Glutamatergic neuron (in vitro differentiated cells): ENCODE results near the gene ANK3. TPM values are rescaled to one million over a fixed set of nuclear protein-coding genes. Genes with fewer than 3 reads are reported as not detected.

Experiments
- DNase-seq: peaks from one replicate; pipeline ENCODE4 v3.0.0; 2022
- H3K27ac Mint-ChIP-seq: one replicate; pipeline ENCODE4 v1.8.0; 2020; ENCODE audit warnings: mild to moderate bottlenecking, mixed read lengths, inconsistent platforms; ENCODE audit not compliant: unreplicated experiment
- H3K27me3 Mint-ChIP-seq: one replicate; pipeline ENCODE4 v1.8.0; 2020; ENCODE audit warnings: mild to moderate bottlenecking, moderate library complexity, mixed read lengths, inconsistent platforms; ENCODE audit not compliant: unreplicated experiment
- H3K36me3 Mint-ChIP-seq: one replicate; pipeline ENCODE4 v1.8.0; 2020; ENCODE audit warnings: mild to moderate bottlenecking, mixed read lengths, inconsistent platforms; ENCODE audit not compliant: unreplicated experiment
- H3K4me1 Mint-ChIP-seq: one replicate; pipeline ENCODE4 v1.8.0; 2020; ENCODE audit warnings: mild to moderate bottlenecking, low read depth, mixed read lengths, inconsistent platforms; ENCODE audit not compliant: unreplicated experiment
- H3K4me3 Mint-ChIP-seq: one replicate; pipeline ENCODE4 v1.8.0; 2020; ENCODE audit warnings: mild to moderate bottlenecking, mixed read lengths, inconsistent platforms; ENCODE audit not compliant: unreplicated experiment
- H3K9me3 Mint-ChIP-seq: one replicate; pipeline ENCODE4 v1.8.0; 2020; ENCODE audit warnings: mild to moderate bottlenecking, moderate library complexity, mixed read lengths, inconsistent platforms; ENCODE audit not compliant: unreplicated experiment
- total RNA-seq: library from RNA; stranded (reverse); fragmentation: NEBNext Ultra II Directional; extraction: Animal tissue kit (Norgen Biotek cat#: 25700); gene quantifications from one replicate; pipeline ENCODE4 v1.2.1, GENCODE V29; 2021; ENCODE audit not compliant: unreplicated experiment
- TF ChIP-seq, protein P1 (sequence below): fragments of 200-600 bp; sonication (generic); IDR thresholded peaks from one replicate; pipeline ENCODE4 v1.5.0; 2021; ENCODE audit not compliant: partially characterized antibody, unreplicated experiment

Gene ANK3
- total RNA-seq, 1 donor from 2014 or later, result 84.9 TPM

DNA sequence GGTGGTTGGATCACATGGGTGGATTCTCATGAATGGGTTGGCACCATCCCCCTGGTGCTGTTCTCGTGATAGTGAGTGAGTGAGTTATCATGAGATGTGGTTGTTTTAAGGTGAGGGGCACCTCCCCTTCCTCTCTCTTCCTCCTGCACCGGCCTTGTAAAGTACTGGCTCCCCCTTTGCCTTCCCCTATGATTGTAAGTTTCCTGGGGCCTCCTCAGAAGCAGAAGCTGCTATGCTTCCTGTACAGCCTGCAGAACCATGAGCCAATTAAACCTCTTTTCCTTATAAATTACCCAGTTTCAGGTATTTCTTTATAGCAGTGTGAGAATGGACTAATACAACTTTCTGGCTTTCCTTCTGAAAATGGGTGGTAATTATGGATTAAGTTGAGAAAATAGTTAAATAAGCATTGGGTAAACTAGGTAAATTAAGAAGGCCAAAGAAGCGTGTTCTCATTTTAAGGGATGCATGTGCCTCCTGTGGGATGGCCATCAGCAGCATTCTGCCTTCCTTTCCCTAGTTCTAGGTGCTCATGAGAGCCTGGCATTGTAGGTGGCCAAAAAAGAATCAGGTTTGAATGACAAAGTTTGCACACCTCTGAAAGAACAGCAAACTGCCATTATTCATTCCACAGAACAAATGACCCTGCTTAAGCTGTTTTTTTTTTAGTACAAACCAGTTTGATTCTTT lies 242.0 kb downstream of the ANK3 start:
- Mint-ChIP-seq H3K27ac (no peak overlapping the region), H3K4me1 (no peaks in the 10 kb centered on the region), H3K9me3 (peaks cover 2% of the 10 kb centered on the region), H3K27me3 (peaks cover 4% of the 10 kb centered on the region), H3K4me3 (no peak overlapping the region), H3K36me3 (peaks cover 5% of the 10 kb centered on the region)
- no peak for DNase-seq
- TF ChIP-seq, protein P1, sequence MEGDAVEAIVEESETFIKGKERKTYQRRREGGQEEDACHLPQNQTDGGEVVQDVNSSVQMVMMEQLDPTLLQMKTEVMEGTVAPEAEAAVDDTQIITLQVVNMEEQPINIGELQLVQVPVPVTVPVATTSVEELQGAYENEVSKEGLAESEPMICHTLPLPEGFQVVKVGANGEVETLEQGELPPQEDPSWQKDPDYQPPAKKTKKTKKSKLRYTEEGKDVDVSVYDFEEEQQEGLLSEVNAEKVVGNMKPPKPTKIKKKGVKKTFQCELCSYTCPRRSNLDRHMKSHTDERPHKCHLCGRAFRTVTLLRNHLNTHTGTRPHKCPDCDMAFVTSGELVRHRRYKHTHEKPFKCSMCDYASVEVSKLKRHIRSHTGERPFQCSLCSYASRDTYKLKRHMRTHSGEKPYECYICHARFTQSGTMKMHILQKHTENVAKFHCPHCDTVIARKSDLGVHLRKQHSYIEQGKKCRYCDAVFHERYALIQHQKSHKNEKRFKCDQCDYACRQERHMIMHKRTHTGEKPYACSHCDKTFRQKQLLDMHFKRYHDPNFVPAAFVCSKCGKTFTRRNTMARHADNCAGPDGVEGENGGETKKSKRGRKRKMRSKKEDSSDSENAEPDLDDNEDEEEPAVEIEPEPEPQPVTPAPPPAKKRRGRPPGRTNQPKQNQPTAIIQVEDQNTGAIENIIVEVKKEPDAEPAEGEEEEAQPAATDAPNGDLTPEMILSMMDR, result no peak

DNA sequence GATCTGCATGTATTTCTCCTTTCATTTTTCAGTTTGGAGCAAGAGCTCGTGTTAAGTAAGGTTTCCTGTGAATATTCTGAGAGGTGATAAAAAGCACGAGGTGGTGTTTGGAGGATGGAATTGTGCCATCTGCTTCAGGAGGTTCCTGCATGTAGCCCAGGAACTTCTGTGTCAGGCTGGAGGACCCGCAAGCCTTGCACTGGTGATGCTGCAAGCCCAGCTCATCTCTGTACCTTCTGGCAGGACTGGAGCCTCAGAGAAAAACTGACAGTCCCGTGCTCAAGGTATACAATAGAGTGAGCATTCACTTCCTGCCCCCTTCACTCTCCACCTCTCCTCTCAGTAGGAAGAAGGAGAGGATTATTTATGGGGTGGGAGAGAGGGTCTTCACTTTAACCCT lies 242.7 kb downstream of the ANK3 start:
- Mint-ChIP-seq H3K9me3 (peaks cover 2% of the 10 kb centered on the region), H3K27ac (no peak overlapping the region), H3K4me3 (no peak overlapping the region), H3K27me3 (peaks cover 4% of the 10 kb centered on the region), H3K36me3 (peaks cover 5% of the 10 kb centered on the region), H3K4me1 (no peaks in the 10 kb centered on the region)
- TF ChIP-seq, protein P1, result no peak
- no peak for DNase-seq

GRCh38 chr10:60144099-60144498 lies 245.6 kb downstream of the ANK3 start:
- Mint-ChIP-seq H3K36me3 (no peaks in the 10 kb centered on the region), H3K27me3 (no peaks in the 10 kb centered on the region), H3K9me3 (no peaks in the 10 kb centered on the region), H3K4me3 (no peak overlapping the region), H3K4me1 (no peaks in the 10 kb centered on the region), H3K27ac (no peak overlapping the region)
- TF ChIP-seq, protein P1, result no peak
- DNase-seq, result no peak

DNA sequence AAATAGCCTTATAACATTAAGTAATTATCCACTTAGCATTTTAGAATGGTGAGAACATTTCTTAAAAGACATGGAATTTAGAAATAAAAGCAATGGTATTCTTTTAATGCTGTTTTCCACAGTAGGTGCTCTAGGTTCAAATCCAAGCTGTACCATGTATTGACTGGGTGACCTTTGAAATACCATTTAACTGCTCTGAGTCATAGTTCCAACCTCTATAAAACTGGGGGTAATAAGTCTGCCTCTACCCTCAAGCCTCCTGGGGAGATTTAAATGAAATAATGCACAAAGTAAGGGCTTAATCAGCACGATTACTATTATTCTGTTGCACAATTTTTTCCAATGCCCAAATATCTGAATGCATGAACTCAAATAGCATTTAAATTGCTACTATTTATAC lies 246.9 kb downstream of the ANK3 start:
- H3K27me3 Mint-ChIP-seq, result no peaks in the 10 kb centered on the region
- no peaks in the 10 kb centered on the region for H3K9me3 Mint-ChIP-seq
- no peak for DNase-seq
- TF ChIP-seq, protein P1, result no peak
- H3K36me3 Mint-ChIP-seq, result no peaks in the 10 kb centered on the region
- H3K4me3 Mint-ChIP-seq, result no peak overlapping the region
- no peaks in the 10 kb centered on the region for H3K4me1 Mint-ChIP-seq
- no peak overlapping the region for H3K27ac Mint-ChIP-seq

DNA sequence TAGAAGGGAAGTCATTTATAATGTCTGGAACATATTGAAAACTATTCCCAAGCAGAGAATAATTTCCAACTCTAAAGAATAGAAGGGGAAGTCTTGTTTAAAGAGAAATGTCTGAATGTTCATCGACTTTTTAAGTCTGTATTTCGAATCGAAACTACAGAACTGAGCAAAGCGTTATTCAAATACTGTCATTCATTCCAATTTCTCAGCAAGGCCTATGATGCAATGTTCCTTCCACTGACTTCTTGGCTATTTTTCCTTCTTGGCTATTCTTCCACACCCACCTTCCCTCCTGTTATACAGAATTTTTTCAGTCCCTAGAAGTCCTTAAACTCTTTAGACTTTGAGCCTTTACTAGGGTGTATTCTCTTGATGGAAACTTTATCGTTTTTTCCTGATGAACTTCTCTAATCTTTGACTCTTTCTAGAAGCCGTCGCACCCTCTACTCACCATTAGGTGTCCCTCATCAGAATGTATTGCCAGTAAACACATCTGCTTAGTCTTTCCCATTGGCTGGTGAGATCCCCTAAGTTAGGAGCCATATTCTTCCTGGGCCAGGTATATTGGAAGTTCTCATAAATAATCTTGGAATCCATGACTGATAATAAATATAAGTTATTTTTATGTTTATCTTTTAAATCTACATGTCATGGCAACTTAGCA lies 247.6 kb downstream of the ANK3 start:
- no peaks in the 10 kb centered on the region for H3K4me1 Mint-ChIP-seq
- H3K9me3 Mint-ChIP-seq, result no peaks in the 10 kb centered on the region
- H3K27me3 Mint-ChIP-seq, result no peaks in the 10 kb centered on the region
- no peaks in the 10 kb centered on the region for H3K36me3 Mint-ChIP-seq
- no peak overlapping the region for H3K27ac Mint-ChIP-seq
- TF ChIP-seq, protein P1, result no peak
- DNase-seq, result no peak
- H3K4me3 Mint-ChIP-seq, result no peak overlapping the region
